GM12873 (cell line): Measurements from ENCODE around the gene RALGDS.

ENCODE experiments used
- CTCF ChIP-seq: IDR thresholded peaks from 2 replicates; pipeline ENCODE4 v1.5.1; 2012; ENCODE audit warnings: low read depth, mild to moderate bottlenecking, moderate library complexity, low read length, control low read depth; ENCODE audit not compliant: insufficient read depth; ENCODE audit errors: missing control alignments

Gene RALGDS

GRCh38 chr9:133102190-133103021 lies 18.6 kb downstream of the RALGDS start:
- TF ChIP-seq CTCF, result no peak

- no peak for TF ChIP-seq CTCF
Measured at GRCh38 chr9:133101356-133102189, 19.5 kb downstream of the RALGDS start.

GRCh38 chr9:133100506-133101355 lies 20.3 kb downstream of the RALGDS start:
- TF ChIP-seq CTCF, result no peak

- TF ChIP-seq CTCF, result no peak
Measured at GRCh38 chr9:133099726-133100505, 21.1 kb downstream of the RALGDS start.

GRCh38 chr9:133098871-133099270 lies 22.2 kb downstream of the RALGDS start:
- TF ChIP-seq CTCF, result no peak

GRCh38 chr9:133098104-133098754 lies 22.8 kb downstream of the RALGDS start:
- TF ChIP-seq CTCF, result no peak
